NCI-H1092 treated with DMSO at 0.1 percent for 48 hours (cell line): ENCODE results near the gene DBF4B.
"Not testable (repeated sequence)": the region's sequence is repeated elsewhere in the genome, so short reads cannot be mapped to it uniquely, and the experiment has no call there.

Experiments
- DNase-seq: peaks from one replicate; lab custom pipeline; 2025; lab: John Stamatoyannopoulos, UW

Gene DBF4B, protein sequence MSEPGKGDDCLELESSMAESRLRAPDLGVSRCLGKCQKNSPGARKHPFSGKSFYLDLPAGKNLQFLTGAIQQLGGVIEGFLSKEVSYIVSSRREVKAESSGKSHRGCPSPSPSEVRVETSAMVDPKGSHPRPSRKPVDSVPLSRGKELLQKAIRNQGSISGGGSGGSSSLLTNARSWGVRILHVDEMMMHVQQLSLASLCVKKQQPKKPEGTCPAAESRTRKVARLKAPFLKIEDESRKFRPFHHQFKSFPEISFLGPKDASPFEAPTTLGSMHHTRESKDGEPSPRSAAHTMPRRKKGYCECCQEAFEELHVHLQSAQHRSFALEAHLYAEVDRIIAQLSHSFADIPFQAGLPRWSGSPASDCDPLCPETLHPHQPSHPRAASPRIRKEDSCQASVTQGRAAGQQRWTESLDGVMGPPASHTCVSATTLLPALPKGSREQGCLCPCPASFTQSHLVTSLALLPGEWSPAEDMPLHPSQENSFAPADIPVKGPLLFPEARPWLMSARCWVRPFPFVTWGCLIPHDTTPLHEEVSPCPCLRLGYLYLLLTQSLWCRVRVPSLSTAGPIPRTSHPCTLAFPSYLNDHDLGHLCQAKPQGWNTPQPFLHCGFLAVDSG

DNA sequence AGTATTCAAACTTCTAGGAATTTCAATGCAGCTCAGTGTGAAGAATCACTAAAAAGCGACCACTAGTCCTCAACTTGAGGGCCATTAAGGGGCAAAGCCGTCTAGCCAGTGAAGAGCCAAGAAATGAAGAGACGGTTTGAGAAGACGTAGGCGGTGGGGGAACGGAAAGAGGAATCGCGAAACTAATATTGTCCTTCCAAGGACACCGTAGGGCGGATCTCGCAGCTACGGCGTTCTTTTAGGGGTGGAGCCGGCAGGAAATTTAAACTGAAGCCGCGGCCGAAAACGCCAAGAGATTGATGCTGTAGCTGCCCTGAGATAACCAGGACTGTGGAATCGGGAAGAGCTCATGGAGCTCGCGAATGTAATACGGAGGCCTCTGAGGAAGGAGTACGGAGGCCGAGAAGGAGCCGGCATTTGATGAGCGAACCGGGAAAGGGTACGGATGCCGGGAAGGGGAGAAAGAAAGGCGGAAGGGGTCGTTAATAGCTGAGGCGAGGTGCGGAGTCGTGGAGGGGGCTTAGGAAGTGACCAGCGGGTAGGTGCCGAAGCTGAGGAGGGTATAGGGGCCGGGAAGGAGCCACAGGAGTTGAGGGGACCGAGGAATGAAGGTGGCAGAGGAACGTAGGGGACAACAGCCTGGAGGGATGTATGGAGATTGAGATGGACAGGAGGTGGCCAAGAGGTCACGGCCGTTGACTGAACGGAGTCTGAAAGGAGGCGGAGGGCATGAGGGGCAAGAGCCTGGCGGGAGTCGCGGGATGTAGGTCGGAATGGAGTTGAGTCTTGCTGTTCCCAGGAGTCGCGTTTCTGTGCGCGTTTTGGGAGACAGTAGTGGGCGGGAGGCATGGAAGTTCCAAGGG is at the start of gene DBF4B:
Gene DBF4B, plus strand, starts transcription at position 265 of the 863 bp plus-strand sequence. Its CDS starts 156 bp downstream, at position 421.
- peak; percentile 88 for DNase-seq

DNA sequence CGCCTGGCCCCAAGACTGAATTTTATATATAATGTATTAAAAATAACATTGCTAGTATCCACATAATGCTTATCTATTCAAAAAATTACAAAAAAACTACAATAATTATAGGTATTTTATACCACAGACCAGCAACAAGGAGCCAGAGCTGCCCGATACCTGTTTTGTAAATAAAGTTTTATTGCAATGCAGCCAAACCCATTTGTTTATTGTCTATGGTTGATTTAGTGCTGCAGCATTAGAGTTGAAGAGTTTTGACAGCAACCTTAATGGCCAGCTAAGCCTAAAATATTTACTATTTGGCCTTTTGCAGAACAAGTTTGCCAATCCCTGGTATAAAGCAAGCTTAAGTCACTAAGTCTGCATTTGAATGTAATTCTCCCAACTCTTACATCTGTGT is 46.6 kb upstream of the DBF4B start:
- no peak for DNase-seq

DNA sequence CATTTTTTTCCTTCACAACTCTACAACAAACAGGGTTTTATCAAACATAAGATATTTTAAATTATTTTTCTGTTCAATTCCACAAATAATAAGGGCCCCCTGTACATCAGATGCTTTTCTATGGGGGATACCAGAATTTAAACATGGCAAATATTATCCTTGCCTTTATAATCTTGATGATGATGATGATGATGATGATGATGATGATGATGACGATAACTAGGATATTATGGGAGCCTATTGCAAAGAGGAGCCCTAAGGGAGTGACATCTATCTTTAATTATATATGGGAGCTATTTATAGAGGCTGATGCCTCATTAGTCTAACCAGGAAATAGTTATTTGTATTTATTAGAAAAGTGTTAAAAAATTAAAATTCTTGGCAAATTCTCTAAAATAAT is 45.4 kb upstream of the DBF4B start:
- no peak for DNase-seq

DNA sequence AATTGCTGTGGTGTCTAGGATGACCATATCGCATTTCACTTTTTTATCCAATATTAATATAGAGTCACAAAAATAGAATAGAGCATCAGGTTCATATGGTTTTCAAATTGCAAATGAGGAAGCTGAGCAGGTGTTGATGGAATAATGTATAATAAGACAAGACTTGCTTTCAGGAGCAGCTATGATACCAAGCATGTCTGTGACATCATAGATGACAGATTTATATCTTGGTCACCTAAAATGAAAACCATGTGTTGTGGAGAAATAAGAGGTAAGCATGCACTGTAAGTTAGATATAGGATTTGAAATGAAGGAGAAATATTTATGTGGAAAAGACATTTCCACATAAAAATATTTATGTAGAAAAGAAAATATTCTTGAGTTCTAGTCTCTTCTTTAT is 43.6 kb upstream of the DBF4B start:
- DNase-seq: no peak

DNA sequence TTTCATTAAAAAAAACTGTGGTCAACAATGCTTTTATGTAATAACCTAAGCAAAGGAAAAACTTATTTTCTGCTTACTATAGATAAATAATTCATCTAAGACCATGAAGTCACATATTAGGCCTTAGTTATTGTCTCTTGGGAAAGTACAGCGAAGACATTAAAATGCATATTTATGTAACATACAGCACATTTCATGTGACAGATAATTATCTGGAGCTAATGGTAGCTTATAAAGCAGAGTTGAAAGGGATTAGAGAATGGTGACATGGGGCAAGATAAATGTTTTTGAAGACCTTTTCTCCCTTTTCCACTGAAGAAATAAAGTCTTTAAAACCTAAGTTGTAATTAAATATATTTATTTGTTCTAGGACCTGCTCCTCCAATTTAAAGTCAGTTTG is 42.5 kb upstream of the DBF4B start:
- no peak for DNase-seq

DNA sequence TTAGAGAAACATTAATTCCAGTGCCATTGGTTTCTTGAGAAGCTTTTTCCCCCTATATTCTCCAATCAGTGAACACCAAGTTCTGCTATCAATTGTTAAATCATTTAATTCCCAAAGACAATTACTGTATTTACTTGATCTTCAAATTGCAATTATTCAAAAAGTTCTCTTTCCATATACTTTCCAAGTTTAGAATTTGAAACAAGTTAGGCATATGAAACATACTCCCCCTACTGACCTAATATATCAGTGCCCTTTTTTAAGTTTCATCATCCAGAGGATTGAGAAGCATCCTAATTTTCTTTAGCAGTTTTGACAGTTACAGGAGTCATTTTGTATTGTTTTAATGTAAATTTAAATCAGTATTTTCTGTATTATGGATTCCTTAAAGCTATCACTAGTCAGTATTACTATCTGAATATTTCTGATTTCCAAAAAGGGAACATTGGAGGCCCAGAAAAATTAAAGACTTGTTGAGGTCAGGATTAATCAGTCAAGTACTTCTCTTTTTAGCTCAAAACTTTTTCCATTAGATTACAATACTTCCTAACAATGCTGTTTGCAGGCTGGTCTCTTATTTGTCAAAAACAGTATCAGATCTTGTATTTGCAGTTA is 35.9 kb upstream of the DBF4B start:
- peak; percentile 23 for DNase-seq

DNA sequence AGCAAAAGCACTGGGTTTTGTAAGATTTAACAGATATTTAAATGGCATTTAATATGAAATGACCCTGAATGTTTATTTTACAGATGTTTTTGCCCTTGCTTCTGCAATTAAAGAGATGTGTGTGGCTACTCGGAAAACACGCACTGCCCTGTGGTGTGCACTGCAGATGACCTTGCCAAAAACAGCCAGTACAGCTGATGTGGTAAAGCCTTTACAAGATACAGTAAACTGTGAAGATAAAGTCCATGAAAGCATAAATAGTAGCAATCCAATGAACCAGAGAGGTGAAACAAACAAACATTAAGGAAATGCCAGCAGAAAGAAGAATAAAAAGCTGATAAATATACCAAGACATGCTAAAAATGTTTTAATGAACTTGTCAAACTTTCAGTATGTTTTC is 34.6 kb upstream of the DBF4B start:
- DNase-seq: no peak

DNA sequence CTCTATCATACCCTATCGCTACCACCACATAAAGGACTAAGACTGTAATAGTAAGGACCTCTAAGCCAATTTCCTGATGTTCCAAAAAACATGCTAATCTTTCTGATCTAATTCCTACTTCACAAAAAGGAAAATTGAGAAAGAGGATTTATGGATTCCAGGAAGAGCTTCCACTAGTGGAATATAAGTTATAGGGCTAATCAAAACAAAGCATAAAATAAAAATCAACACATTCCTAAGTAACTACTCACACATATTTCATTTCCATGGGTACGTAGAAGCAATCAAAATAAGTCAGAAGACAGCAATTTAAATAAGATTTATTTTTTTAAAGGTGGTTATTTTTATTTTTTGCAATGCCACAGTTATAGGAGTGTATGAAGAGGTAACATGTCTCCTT is 31.3 kb upstream of the DBF4B start:
- DNase-seq: no peak

DNA sequence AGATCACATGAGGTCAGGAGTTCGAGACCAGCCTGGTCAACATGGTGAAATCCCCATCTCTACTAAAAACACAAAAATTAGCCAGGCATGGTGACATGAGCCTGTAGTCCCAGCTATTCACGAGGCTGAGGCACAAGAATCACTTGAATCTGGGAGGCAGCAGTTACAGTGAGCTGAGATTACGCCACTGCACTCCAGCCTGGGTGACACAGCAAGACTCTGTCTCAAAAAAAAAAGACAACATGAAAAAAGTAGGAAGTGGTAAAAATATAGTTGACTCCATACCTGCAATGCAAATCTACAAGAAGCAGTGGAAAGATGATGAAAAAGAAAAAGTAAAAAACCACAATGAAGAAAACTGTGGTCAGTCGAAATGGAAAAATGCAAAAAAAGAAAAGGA is 25.2 kb upstream of the DBF4B start:
- DNase-seq: not testable (repeated sequence)

DNA sequence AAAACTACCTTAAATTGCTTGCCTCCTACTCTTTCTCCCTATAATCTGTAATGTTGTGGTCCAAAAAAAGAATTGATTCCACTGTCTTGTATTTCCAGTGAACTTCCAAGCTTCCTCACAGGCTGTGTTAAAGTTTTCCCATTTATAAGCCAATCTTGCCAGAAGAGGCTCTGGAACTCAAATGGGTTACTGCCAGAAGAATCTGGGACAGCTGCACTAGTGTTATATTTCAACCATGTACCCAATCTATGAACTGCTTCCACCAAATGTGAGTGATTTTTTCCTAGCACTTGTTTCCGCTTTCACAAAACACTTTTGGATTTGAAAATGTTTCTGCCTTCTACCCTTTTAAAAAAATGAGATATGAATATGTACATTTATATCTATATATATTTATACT is 20.7 kb upstream of the DBF4B start:
- no peak for DNase-seq

DNA sequence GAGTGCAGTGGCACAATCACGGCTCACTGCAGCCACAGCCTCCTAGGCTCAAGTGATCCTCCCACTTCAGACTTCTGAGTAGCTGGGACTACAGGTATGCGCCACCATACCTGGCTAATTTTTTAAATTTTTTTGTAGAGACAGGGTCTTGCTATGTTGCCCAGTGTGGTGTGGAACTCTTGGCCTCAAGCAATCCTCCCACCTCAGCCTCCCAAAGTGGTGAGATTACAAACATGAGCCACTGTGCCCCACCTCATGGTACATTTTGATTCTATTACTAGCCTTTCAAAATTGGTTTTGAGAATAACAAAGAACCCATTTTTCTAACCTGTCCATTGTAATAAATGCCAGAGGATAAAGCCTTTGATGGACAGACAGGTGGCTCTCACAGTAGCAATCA is 20.3 kb upstream of the DBF4B start:
- no peak for DNase-seq

DNA sequence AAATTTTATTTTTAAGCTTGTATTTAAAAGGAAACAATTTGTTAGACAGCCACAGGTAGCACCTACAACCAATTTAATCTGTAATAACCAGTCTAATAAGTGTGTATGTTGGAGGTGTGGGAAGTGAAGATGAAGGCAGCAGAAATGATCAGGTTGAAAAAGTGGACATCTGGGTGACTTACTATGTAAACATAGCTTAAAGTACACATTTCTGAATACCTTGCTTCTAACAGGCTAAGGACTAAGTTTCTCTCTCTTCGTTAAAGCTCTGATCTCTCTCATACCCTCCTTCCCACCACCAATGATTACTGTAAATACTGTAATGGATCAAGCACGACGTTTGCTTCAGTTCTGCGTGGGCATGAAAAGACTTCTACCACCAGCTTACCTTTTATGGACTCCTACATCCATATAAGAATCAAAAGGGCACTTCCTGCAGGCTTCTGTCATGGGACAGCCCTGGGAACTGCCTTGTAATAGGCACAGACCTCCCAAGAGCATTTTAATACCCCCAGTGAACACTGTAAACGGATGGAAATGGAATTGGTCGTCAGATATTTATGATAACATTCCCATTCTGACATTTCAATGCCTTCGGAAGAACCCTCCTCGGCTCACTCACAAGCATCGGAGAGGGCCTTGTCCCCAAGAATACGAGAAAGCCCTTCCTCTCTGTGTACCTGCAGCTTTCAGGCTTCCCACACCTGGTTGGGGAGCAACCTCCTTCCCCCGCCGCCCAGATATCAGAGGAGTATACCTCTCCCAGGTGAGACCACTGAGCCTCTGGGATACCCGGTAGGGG is 19.6 kb upstream of the DBF4B start:
- no peak for DNase-seq

DNA sequence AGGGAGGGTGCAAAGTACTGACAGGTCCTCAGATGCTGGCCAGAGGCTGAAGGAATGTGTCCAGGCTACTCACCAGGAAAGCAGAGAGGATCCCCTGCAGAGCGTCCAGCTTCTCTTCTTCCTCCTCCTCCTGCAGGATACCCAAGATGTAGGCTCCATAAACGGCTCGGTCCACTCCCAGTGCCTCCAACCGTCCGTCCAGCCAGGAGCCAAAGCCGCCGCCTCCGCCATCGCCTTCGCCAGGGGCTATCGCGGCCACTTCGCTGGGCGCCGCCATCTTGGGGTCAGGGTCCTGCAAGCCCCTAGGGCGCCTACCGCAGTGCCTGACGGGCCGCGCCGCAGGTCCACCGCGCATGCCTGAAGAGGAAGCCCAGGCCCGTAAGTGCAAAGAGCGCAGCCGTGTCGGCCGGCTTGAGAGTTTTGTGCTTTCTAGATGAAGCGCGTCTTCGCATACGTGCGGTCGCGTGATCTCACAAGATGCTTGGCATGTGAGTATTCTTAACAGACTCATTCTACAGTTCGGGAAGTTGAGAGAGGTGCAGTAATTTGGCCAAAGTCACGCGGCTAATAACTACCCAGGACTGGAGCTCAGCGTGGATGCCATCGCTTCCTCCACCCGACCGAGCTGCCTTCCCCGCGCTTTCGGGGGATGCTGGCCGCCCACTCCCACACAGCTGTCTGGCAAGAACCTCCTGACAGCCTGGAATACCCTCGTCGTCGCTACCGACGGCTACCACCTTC is 18.8 kb upstream of the DBF4B start, which contains the start of gene CCDC43:
Gene CCDC43, minus strand, starts transcription at position 300 of the 741 bp plus-strand sequence. Its CDS starts 23 bp downstream, at position 277.
- DNase-seq: peak; percentile 85

DNA sequence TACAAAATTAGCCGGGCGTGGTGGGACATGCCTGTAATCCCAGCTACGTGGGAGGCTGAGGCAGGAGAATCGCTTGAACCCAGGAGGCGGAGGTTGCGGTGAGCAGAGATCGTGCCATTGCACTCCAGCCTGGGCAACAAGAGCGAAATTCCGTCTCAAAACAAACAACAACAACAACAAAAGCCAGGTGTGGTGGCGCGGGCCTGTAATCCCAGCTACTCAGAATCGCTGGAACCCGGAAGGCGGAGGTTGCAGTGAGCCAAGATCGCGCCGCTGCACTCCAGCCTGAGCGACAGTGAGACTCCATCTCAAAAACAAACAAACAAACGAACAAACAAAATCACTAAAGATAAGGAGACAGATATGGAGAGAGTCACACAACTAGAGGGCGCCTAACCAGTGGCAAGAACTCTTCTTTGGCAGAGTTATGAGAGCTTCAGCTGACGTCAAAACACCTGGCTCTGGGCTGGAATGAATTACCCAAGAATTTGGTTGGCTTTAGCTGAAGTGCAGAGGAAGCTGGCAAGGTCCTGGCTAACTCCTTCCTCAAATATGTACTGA is 17.6 kb upstream of the DBF4B start:
- not testable (repeated sequence) for DNase-seq

DNA sequence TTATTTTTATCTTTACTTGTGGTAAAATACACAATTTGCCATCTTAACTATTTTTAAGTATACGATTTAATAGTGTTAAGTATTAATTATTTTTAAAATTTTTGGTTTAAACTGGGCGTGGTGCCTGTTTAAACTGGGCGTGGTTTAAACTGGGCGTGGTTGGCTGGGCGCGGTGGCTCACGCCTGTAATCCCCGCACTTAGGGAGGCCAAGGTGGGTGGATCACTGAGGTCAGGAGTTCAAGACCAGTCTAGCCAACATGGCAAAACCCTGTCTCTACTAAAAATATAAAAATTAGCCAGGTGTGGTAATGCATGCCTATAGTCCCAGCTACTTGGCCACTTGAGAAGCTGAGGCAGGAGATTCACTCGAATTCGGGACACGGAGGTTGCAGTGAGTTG is 14.9 kb upstream of the DBF4B start:
- DNase-seq: no peak

DNA sequence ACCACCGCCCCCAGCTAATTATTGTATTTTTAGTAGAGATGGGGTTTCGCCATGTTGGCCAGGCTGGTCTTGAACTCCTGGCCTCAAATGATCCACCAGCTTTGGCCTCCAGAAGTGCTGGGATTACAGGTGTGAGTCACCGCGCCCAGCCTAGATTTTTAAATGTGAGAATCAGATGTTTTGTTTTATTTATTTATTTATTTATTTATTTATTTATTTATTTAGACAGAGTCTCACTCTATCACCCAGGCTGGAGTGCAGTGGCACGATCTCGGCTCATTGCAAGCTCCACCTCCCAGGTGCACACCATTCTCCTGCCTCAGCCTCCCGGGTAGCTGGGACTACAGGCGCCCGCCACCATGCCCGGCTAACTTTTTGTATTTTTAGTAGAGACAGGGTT is 8.2 kb upstream of the DBF4B start:
- not testable (repeated sequence) for DNase-seq

DNA sequence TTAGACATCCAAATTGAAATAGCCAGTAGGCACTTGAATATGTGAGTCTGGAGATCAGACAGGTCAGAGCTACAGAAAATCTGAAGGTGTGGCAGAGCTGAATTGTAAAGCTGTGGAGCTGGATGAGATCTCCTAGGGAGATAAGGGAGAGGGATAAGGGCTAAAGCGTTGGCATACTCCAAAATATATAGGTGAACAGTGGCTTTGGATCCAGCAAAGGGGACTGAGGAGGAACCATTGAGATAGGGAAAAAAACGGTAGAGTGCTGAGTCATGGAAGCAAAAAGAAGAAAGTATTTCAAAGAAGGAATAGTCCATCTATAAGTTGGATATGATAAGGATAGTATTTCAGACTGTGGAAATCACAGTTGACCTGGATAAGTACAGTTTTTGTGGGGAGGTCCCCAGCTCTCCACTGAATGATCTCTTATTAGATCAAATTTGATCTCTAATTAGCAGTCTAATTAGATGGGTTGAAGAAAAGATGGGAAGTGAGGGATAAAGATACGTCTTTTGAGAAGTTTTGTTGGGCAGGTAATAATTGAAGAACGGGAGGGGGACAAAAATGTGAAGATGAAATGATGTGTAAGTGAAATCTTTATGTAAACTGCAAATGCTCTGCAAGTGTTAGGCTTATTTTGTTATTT is 587 bp upstream of the DBF4B start:
- DNase-seq: no peak

DNA sequence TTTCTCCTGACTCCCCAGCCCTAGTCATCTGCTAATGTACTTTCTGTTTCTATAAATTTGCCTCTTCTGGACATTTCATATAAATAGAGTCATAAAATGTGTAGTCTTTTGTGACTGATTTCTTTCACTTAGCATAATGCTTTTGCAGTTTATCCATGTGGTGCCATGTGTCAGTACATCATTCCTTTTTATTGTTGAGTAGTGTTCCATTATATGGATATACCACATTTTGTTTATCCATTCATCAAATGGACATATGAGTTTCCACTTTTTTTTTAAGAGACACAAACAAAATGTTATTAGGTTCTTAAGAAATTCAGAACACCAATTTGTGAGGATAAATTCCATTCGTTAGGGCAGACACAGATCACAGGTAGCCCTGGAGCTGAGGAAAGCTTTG is 11.0 kb downstream of the DBF4B start:
- no peak for DNase-seq

DNA sequence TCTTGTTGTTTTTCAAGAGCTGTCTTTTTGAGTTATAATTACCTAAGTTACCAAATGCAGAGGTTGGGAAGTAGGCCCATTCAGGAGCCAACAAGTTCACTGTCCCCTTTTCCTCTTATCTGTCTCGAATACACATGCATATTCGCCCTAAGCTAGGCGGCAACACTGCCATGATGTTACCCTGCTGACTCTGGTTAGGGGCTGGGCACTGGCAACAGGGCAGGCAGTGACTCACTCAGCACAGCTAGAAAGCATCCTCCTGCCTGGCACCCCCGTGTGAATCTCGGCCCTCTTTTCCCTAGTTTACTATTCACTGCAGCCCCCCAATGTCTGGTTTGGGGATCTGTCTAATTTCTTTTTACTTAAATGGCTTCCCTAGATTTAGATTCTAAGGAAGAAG is 13.8 kb downstream of the DBF4B start:
- no peak for DNase-seq

DNA sequence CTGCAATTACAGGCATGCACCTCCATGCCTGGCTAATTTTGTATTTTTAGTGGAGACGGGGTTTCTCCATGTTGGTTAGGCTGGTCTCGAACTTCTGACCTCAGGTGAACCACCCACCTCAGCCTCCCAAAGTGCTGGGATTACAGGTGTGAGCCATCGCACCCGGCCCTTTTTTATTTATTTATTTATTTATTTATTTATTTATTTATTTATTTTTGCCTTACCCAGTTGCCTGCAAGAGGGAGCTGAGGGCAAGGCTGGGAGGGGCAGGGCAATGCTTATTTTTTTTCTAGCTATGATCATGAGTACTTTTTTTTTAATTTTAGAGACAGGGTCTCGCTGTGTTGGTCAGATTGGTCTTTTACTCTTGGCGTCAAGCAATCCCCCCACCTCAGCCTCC is 17.7 kb downstream of the DBF4B start:
- not testable (repeated sequence) for DNase-seq
